WTC11 (cell line): ENCODE measurements around the gene CCDC93.

ENCODE experiments used
- JAZF1 ChIP-seq: fragments of 250-450 bp; sonication (Bioruptor Pico); IDR thresholded peaks from 2 replicates; pipeline ENCODE4 v1.9.0; 2021; ENCODE audit warnings: moderate library complexity, mild to moderate bottlenecking, inconsistent platforms
- MYBL2 ChIP-seq: sonication (generic); formaldehyde crosslinking; IDR thresholded peaks from 2 replicates; pipeline ENCODE4 v1.8.1; 2023; ENCODE audit warnings: mild to moderate bottlenecking, moderate library complexity, missing genetic modification reagents
- NFATC4 ChIP-seq: fragments of 250-450 bp; sonication (Bioruptor Pico); IDR thresholded peaks from 2 replicates; pipeline ENCODE4 v1.9.0; 2021; ENCODE audit warnings: mild to moderate bottlenecking
- NR3C1 ChIP-seq: sonication (generic); formaldehyde crosslinking; conservative IDR thresholded peaks from 2 replicates; pipeline ENCODE4 v1.8.1; 2023; ENCODE audit warnings: low read depth, mild to moderate bottlenecking, missing genetic modification reagents
- TF ChIP-seq, protein P1 (sequence below): fragments of 200-600 bp; IDR thresholded peaks from 2 replicates; pipeline ENCODE4 v1.8.0; 2022; ENCODE audit warnings: antibody characterized with exemption
- TF ChIP-seq, protein P2 (sequence below): sonication (generic); formaldehyde crosslinking; IDR thresholded peaks from 2 replicates; pipeline ENCODE4 v1.8.1; 2023; ENCODE audit warnings: mild to moderate bottlenecking, missing genetic modification reagents, borderline replicate concordance
- TF ChIP-seq, protein P3 (sequence below): sonication (generic); formaldehyde crosslinking; IDR thresholded peaks from 2 replicates; pipeline ENCODE4 v1.8.0; 2023; ENCODE audit warnings: missing genetic modification reagents

DNA sequence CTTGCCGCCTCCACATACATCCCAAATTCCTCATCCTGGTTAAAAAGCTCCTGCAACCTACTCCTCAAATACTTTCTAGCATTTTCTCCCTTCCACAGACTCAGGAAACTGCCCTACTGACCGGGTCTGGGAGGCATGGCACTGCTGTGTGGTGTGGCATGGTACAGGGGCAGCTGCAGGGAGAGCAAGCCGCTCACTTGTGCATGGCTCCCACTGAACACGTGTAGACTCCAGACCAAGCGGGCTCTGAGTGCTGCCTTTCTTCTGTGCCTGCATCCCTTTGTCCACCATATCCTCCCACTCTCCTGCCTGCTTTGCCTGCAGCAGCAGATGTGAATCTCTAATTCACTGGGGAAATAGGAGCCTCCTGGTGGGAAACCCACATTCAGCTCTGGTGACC is 72.2 kb downstream of the CCDC93 start:
- TF ChIP-seq, protein P1, sequence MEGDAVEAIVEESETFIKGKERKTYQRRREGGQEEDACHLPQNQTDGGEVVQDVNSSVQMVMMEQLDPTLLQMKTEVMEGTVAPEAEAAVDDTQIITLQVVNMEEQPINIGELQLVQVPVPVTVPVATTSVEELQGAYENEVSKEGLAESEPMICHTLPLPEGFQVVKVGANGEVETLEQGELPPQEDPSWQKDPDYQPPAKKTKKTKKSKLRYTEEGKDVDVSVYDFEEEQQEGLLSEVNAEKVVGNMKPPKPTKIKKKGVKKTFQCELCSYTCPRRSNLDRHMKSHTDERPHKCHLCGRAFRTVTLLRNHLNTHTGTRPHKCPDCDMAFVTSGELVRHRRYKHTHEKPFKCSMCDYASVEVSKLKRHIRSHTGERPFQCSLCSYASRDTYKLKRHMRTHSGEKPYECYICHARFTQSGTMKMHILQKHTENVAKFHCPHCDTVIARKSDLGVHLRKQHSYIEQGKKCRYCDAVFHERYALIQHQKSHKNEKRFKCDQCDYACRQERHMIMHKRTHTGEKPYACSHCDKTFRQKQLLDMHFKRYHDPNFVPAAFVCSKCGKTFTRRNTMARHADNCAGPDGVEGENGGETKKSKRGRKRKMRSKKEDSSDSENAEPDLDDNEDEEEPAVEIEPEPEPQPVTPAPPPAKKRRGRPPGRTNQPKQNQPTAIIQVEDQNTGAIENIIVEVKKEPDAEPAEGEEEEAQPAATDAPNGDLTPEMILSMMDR: no peak
- TF ChIP-seq NFATC4 (CRISPR knock-in tag): no peak
- TF ChIP-seq, protein P2, sequence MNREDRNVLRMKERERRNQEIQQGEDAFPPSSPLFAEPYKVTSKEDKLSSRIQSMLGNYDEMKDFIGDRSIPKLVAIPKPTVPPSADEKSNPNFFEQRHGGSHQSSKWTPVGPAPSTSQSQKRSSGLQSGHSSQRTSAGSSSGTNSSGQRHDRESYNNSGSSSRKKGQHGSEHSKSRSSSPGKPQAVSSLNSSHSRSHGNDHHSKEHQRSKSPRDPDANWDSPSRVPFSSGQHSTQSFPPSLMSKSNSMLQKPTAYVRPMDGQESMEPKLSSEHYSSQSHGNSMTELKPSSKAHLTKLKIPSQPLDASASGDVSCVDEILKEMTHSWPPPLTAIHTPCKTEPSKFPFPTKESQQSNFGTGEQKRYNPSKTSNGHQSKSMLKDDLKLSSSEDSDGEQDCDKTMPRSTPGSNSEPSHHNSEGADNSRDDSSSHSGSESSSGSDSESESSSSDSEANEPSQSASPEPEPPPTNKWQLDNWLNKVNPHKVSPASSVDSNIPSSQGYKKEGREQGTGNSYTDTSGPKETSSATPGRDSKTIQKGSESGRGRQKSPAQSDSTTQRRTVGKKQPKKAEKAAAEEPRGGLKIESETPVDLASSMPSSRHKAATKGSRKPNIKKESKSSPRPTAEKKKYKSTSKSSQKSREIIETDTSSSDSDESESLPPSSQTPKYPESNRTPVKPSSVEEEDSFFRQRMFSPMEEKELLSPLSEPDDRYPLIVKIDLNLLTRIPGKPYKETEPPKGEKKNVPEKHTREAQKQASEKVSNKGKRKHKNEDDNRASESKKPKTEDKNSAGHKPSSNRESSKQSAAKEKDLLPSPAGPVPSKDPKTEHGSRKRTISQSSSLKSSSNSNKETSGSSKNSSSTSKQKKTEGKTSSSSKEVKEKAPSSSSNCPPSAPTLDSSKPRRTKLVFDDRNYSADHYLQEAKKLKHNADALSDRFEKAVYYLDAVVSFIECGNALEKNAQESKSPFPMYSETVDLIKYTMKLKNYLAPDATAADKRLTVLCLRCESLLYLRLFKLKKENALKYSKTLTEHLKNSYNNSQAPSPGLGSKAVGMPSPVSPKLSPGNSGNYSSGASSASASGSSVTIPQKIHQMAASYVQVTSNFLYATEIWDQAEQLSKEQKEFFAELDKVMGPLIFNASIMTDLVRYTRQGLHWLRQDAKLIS (CRISPR knock-in tag): no peak
- TF ChIP-seq, protein P3, sequence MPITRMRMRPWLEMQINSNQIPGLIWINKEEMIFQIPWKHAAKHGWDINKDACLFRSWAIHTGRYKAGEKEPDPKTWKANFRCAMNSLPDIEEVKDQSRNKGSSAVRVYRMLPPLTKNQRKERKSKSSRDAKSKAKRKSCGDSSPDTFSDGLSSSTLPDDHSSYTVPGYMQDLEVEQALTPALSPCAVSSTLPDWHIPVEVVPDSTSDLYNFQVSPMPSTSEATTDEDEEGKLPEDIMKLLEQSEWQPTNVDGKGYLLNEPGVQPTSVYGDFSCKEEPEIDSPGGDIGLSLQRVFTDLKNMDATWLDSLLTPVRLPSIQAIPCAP (CRISPR knock-in tag): no peak
- TF ChIP-seq JAZF1 (CRISPR knock-in tag): no peak
- TF ChIP-seq MYBL2 (CRISPR knock-in tag): no peak
- TF ChIP-seq NR3C1 (CRISPR knock-in tag): no peak
